ENCODE results near the gene EMX2.

The EMX2 gene

DNA sequence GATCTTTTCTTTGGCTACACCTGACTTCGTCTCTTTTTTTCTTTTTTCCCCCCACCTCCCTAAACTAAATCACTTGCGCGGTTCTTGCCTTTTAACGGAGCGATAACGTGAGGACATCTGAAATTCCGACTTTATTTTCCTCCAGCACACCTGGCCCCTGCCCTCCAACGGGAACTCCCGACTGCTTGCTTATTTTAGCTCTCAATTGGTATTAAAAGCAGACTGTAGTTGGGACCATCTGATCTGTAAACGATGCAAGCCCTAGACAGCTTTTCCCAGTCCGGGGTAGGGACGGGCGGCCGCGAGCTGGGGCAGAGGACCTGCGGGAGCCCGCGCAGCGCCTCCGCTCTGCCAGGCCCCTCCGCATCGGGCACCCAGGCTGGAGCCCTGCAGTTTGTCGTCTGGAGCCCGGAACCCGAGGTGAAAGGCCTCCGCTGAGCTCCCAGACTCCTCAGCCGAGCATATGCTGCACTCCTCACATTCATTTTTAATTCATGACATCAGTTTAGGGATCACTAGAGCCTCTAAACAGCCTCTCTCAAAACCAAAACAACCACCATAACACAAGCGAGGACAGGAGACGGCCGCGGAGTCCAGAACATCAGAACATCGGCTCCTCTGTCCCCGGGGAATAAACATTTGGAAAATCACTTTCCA, 10.0 kb upstream of the EMX2 start:
- Histone ChIP-seq H2AFZ (ENCODE audit: low read length, unreplicated experiment) (no peak overlapping the region), H3K4me1 (ENCODE audit: control insufficient read depth, insufficient read depth, low read length, unreplicated experiment) (no peaks in the 10 kb centered on the region), H3K79me2 (ENCODE audit: control insufficient read depth, insufficient read depth, low read length, unreplicated experiment) (no peaks in the 10 kb centered on the region), H3K36me3 (ENCODE audit: insufficient read depth, low read length) (no peaks in the 10 kb centered on the region), H3K4me3 (ENCODE audit: low read depth, low read length) (no peak overlapping the region), H3K27ac (ENCODE audit: low read depth, low read length) (no peak overlapping the region), H3K27me3 (ENCODE audit: insufficient read depth, low read length) (peaks cover 87% of the 10 kb centered on the region)

DNA sequence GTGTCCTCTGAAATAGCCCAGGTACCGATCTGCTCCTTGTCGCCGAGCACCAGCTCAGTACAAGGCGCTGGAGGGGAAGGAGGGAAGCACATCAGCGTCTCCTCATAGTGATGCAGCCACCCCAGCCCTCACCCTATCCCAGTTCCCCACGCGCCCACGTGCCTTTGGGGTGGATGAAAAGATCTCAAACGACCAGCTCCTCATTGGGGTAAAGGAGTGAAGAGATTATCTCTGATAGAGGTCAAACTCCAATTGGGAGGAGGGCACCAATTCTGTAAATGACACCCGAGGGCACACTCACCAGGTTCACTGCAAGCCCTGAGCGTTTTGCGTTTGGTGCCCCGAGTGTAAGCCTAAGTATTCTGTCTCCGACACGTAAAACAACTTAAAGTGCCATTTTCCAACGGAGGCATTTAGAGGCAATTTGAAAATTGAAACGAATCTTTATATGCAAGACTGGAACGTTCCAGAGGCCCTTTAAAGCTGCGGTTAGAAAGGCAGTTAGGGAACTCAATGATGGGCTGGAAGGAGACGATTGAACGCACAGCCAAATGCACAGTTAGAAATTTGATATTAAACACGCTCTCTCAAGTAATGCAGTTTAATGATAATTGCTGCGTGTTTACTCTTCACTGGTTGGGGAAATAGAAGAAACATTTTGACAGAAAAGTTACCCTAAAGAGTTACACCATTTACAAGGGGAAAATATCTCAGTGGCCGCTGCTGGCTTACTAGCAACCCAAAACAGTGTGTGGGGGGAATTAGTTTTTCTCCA, 8.9 kb upstream of the EMX2 start:
- Histone ChIP-seq H3K27ac (ENCODE audit: low read depth, low read length) (no peak overlapping the region), H2AFZ (ENCODE audit: low read length, unreplicated experiment) (no peak overlapping the region), H3K4me3 (ENCODE audit: low read depth, low read length) (no peak overlapping the region), H3K27me3 (ENCODE audit: insufficient read depth, low read length) (peaks cover 89% of the 10 kb centered on the region), H3K36me3 (ENCODE audit: insufficient read depth, low read length) (no peaks in the 10 kb centered on the region), H3K4me1 (ENCODE audit: control insufficient read depth, insufficient read depth, low read length, unreplicated experiment) (no peaks in the 10 kb centered on the region), H3K79me2 (ENCODE audit: control insufficient read depth, insufficient read depth, low read length, unreplicated experiment) (no peaks in the 10 kb centered on the region)

DNA sequence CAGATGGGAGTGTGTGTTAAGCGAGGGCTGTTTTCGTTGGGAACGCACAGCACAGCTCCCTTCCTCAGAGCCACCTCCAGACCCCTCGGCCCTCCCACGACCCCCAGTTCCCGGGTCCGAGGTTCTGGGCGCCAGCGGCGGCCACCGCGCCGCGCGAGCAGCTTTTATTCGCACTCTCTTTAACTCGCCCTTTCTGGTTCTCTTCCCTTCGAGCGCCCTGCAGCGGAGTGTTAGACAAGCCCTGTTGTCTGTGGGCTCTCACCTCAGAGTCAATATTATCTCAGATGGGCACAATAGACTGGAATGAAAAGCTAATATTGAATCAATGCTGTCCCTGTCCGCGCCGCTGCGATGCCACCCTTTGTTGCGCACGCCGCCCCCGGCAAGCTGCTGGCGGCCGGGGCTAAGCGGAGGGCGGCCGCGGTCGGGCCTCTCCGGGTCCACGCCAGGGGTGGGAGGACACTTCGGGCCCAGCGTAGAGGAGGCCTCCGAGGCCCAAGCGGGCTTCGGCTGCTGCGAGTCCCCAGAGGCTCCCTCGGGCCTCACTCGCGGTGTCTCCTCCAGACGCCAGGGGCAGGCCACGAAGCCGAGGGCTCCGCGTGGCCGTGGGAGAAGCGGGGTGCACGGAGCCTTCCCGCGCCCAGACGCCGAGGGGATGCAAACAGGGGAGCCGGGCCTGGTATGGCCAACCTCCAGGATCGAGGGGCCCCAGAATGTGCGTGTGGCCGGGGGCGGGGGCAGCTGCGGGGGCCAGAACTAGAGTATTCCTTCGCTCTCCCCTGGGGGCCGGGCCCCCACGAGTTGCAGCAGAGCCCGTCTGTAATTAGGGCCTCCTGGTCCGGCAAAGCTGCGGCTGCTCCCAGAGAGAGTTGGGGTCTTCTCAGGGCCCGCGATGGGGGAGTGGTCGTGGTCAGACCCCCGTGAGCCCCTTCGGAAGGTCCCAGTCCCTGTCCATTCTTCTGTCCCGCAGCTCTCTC, 7.9 kb upstream of the EMX2 start:
- no peaks in the 10 kb centered on the region for H3K36me3 ChIP-seq (ENCODE audit: insufficient read depth, low read length)

GRCh38 chr10:117535298-117536071, 7.1 kb upstream of the EMX2 start:
- peak overlapping the region; percentile 64 for H3K4me3 ChIP-seq (ENCODE audit: low read depth, low read length)
- H3K27me3 ChIP-seq (ENCODE audit: insufficient read depth, low read length), result peaks cover 98% of the 10 kb centered on the region
- H3K36me3 ChIP-seq (ENCODE audit: insufficient read depth, low read length), result no peaks in the 10 kb centered on the region
- no peaks in the 10 kb centered on the region for H3K79me2 ChIP-seq (ENCODE audit: control insufficient read depth, insufficient read depth, low read length, unreplicated experiment)
- no peak overlapping the region for H3K27ac ChIP-seq (ENCODE audit: low read depth, low read length)
- no peak overlapping the region for H2AFZ ChIP-seq (ENCODE audit: low read length, unreplicated experiment)
- H3K4me1 ChIP-seq (ENCODE audit: control insufficient read depth, insufficient read depth, low read length, unreplicated experiment), result no peaks in the 10 kb centered on the region

More for the DNA sequence above, 7.9 kb upstream of the EMX2 start:
- Histone ChIP-seq H3K27me3 (ENCODE audit: insufficient read depth, low read length) (peaks cover 94% of the 10 kb centered on the region), H3K4me3 (ENCODE audit: low read depth, low read length) (peak overlapping the region; percentile 64), H2AFZ (ENCODE audit: low read length, unreplicated experiment) (no peak overlapping the region), H3K27ac (ENCODE audit: low read depth, low read length) (no peak overlapping the region), H3K79me2 (ENCODE audit: control insufficient read depth, insufficient read depth, low read length, unreplicated experiment) (no peaks in the 10 kb centered on the region), H3K4me1 (ENCODE audit: control insufficient read depth, insufficient read depth, low read length, unreplicated experiment) (no peaks in the 10 kb centered on the region)

GRCh38 chr10:117536072-117536865, 6.3 kb upstream of the EMX2 start:
- Histone ChIP-seq H3K27me3 (ENCODE audit: insufficient read depth, low read length) (peaks cover 98% of the 10 kb centered on the region), H3K36me3 (ENCODE audit: insufficient read depth, low read length) (no peaks in the 10 kb centered on the region), H3K27ac (ENCODE audit: low read depth, low read length) (no peak overlapping the region), H3K4me1 (ENCODE audit: control insufficient read depth, insufficient read depth, low read length, unreplicated experiment) (no peaks in the 10 kb centered on the region), H3K79me2 (ENCODE audit: control insufficient read depth, insufficient read depth, low read length, unreplicated experiment) (no peaks in the 10 kb centered on the region), H3K4me3 (ENCODE audit: low read depth, low read length) (no peak overlapping the region), H2AFZ (ENCODE audit: low read length, unreplicated experiment) (no peak overlapping the region)

DNA sequence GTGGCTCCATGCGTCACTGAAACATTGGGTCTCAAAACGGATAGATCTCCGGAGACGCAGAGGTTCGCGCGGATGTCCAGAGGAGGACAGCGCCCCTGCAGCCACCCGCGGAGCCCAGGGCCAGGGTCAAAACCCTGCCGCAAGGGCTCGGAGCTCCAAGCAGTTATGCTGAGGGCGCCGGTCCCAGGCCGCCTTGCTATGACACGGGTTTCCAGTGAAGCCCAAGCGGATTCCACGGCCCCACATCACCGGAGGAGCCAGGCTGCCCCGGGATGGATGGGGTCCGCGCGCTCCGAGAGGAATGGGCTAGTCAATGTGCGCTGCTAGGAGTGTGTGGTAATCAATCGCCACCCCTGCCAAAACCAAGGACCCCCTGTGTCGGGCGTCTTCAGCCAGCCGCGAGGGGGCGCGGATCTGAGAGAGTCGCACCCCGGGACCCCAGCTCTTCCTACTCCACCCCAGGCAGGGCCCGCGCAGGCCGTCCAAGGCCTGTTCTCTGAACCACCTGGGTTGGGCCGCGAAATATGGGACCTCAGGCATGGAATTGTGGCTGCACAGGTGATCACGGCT, 5.6 kb upstream of the EMX2 start:
- Histone ChIP-seq H3K4me3 (ENCODE audit: low read depth, low read length) (no peak overlapping the region), H3K4me1 (ENCODE audit: control insufficient read depth, insufficient read depth, low read length, unreplicated experiment) (no peaks in the 10 kb centered on the region), H3K79me2 (ENCODE audit: control insufficient read depth, insufficient read depth, low read length, unreplicated experiment) (no peaks in the 10 kb centered on the region), H3K36me3 (ENCODE audit: insufficient read depth, low read length) (no peaks in the 10 kb centered on the region), H2AFZ (ENCODE audit: low read length, unreplicated experiment) (no peak overlapping the region), H3K27me3 (ENCODE audit: insufficient read depth, low read length) (peaks cover 97% of the 10 kb centered on the region), H3K27ac (ENCODE audit: low read depth, low read length) (no peak overlapping the region)

- no peak overlapping the region for H3K27ac ChIP-seq (ENCODE audit: low read depth, low read length)
- H3K4me3 ChIP-seq (ENCODE audit: low read depth, low read length), result no peak overlapping the region
- H3K4me1 ChIP-seq (ENCODE audit: control insufficient read depth, insufficient read depth, low read length, unreplicated experiment), result no peaks in the 10 kb centered on the region
- peaks cover 97% of the 10 kb centered on the region for H3K27me3 ChIP-seq (ENCODE audit: insufficient read depth, low read length)
- no peaks in the 10 kb centered on the region for H3K36me3 ChIP-seq (ENCODE audit: insufficient read depth, low read length)
- H3K79me2 ChIP-seq (ENCODE audit: control insufficient read depth, insufficient read depth, low read length, unreplicated experiment), result no peaks in the 10 kb centered on the region
- no peak overlapping the region for H2AFZ ChIP-seq (ENCODE audit: low read length, unreplicated experiment)
These were observed 5.1 kb upstream of the EMX2 start for GRCh38 chr10:117537436-117537903.

DNA sequence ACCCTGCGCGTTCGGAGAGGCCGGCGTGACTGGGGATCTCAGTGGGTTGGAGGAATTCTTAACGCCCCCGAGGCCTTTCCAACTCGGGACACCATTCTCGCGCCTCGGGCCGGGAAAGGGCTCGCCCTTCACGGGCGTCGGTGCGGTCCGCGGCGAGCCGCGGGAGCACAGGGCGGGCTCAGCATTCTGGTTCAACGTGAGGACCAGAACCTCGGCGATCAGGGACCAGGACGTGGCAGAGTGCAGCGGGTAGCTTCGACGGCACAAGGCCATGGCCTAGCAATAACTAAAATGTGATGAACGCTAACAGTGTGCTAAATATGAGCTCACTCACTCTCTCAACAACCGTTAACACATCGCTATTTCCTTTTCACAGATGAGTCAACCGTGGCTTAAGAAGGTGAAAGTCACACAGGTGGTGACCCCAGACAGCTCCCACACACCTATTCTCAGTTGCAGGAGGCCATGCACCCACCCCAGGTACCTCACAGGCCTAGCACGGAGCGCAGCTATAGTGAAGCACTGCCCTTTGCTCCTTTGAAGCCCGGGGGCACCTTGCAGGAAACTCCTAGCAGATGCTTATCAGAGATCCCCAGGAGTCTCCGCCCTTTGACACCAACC, 4.5 kb upstream of the EMX2 start:
- Histone ChIP-seq H3K4me1 (ENCODE audit: control insufficient read depth, insufficient read depth, low read length, unreplicated experiment) (no peaks in the 10 kb centered on the region), H3K27me3 (ENCODE audit: insufficient read depth, low read length) (peaks cover 95% of the 10 kb centered on the region), H3K27ac (ENCODE audit: low read depth, low read length) (no peak overlapping the region), H2AFZ (ENCODE audit: low read length, unreplicated experiment) (no peak overlapping the region), H3K4me3 (ENCODE audit: low read depth, low read length) (no peak overlapping the region), H3K79me2 (ENCODE audit: control insufficient read depth, insufficient read depth, low read length, unreplicated experiment) (no peaks in the 10 kb centered on the region), H3K36me3 (ENCODE audit: insufficient read depth, low read length) (no peaks in the 10 kb centered on the region)

DNA sequence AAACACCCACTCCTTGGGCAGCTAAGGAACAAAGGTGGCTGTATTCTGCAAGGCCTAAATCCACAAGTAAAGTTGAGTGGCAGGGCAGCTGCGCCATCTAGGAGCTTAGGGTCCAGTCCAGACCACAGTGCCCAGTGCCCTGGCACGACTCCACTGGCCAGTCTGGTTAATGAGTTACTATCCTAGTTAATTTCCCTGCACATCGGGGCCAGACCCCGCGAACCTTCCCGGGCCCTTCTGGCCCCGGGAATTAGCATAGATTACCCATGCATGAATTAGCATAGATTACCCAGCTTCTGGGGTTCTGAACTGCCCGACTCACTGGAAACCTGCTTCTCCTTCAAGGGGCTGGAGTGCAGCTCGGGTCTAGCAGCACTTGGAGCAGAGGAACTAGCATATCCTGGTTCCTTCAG, 3.2 kb upstream of the EMX2 start:
- Histone ChIP-seq H3K79me2 (ENCODE audit: control insufficient read depth, insufficient read depth, low read length, unreplicated experiment) (no peaks in the 10 kb centered on the region), H3K4me3 (ENCODE audit: low read depth, low read length) (no peak overlapping the region), H2AFZ (ENCODE audit: low read length, unreplicated experiment) (no peak overlapping the region), H3K27ac (ENCODE audit: low read depth, low read length) (no peak overlapping the region), H3K27me3 (ENCODE audit: insufficient read depth, low read length) (peaks cover 95% of the 10 kb centered on the region), H3K4me1 (ENCODE audit: control insufficient read depth, insufficient read depth, low read length, unreplicated experiment) (no peaks in the 10 kb centered on the region), H3K36me3 (ENCODE audit: insufficient read depth, low read length) (no peaks in the 10 kb centered on the region)

All from ACC112 (cell line).